Keratinocyte (primary cell): Measurements from ENCODE around the gene CLN6.

Source experiments
- CTCF ChIP-seq, 3 experiments: IDR thresholded peaks in 1 of 3; conservative IDR thresholded peaks in 1 of 3; optimal IDR thresholded peaks in 1 of 3; 2 replicates in 2 of 3; 3 replicates in 1 of 3; pipeline versions ENCODE3 to v1.5.1; 2011; ENCODE audit warnings: low read length in 3 of 3, mild to moderate bottlenecking in 3 of 3, moderate library complexity in 2 of 3, control low read depth in 1 of 3, inconsistent platforms in 1 of 3; ENCODE audit not compliant: insufficient read depth in 2 of 3; ENCODE audit errors: extremely low read depth in 1 of 3
- EZH2 ChIP-seq: IDR thresholded peaks from one replicate; pipeline ENCODE4 v1.6.1; 2012; ENCODE audit warnings: inconsistent platforms, mild to moderate bottlenecking, low read length, moderate library complexity

- TF ChIP-seq CTCF (optimal IDR thresholded peaks at IDR 0.05 in 1 of 3, IDR thresholded peaks at IDR 0.05 in 1 of 3, conservative IDR thresholded peaks at IDR 0.05 in 1 of 3; ENCODE audit: extremely low read depth in 1 of 3, insufficient read depth in 2 of 3, low read length in 3 of 3) (no peak), EZH2 (no peak)
These were observed 40.9 kb downstream of the CLN6 start for GRCh38 chr15:68188647-68189046.
